Uterus (tissue), 2 donors: ENCODE results near the gene PDCD2L.

ENCODE experiments used
- POLR2A ChIP-seq, 2 donors: fragments of 450-650 bp; IDR thresholded peaks; one replicate each; pipeline ENCODE4 v1.6.1; 2016; ENCODE audit warnings: antibody characterized with exemption in 2 of 2, mild to moderate bottlenecking in 1 of 2, moderate library complexity in 1 of 2
- TF ChIP-seq, protein P1 (sequence below), 4 experiments: fragments of 200-600 bp in 2 of 4; fragments of 450-650 bp in 2 of 4; sonication (generic) in 2 of 4; IDR thresholded peaks; one replicate each; pipeline ENCODE4 v1.5.1; 2016 to 2019; ENCODE audit warnings: antibody characterized with exemption in 4 of 4, mild to moderate bottlenecking in 2 of 4, moderate library complexity in 1 of 4

DNA sequence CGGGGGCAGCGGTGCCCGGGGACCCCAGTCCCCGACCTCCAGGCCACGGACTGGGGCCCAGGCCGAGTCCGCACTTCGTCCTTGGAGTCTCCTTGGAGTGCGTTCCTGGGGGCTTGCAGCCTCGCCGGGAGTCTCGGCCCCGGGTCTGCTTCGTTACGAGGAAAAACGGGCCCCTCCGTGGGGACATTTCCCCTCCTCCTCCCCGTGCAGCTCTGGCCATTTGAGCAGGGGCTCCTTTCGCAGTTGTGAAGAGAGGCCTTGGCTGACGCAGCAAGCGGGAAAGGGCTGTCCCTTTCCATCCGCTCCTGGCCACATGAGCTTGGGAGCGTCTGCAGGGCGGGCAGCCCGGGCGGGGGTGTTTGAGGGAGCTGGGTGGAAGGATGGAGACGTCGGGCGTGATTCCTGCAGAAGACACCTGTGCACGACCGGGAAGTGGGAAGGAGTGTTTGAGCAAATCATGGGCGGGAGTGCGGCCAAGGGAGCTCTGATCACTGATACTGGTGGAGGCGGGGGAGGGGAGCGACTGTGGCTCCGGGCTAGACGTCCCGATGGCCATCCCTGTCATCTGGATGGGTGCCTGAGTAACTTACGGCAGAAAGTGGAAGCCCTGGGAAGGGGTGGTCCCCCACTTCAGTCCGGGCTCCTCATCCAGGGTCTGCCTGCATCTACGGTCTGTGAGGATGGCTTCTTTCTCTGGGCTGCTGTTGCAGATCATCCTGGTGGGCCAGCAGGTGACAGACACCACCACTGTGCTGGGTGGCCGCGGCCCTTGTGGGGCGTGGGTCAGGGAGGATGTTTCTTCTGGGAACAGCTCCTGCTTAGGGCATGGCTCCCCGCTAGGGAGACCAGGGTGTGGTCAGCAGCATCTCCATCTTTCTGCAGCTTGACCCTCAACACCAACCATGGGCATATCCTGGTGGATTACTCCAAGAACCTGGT is 38.5 kb upstream of the PDCD2L start:
- TF ChIP-seq, protein P1, sequence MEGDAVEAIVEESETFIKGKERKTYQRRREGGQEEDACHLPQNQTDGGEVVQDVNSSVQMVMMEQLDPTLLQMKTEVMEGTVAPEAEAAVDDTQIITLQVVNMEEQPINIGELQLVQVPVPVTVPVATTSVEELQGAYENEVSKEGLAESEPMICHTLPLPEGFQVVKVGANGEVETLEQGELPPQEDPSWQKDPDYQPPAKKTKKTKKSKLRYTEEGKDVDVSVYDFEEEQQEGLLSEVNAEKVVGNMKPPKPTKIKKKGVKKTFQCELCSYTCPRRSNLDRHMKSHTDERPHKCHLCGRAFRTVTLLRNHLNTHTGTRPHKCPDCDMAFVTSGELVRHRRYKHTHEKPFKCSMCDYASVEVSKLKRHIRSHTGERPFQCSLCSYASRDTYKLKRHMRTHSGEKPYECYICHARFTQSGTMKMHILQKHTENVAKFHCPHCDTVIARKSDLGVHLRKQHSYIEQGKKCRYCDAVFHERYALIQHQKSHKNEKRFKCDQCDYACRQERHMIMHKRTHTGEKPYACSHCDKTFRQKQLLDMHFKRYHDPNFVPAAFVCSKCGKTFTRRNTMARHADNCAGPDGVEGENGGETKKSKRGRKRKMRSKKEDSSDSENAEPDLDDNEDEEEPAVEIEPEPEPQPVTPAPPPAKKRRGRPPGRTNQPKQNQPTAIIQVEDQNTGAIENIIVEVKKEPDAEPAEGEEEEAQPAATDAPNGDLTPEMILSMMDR (IDR thresholded peaks at IDR 0.05), result no peak
- TF ChIP-seq POLR2A (IDR thresholded peaks at IDR 0.05), result no peak
